Subcutaneous adipose tissue (tissue), 4 donors: Measurements from ENCODE around the gene CD300LG. TPM values are rescaled to one million over a fixed set of nuclear protein-coding genes. Genes with fewer than 3 reads are reported as not detected.

Source experiments
- CTCF ChIP-seq: fragments of 450-650 bp; IDR thresholded peaks from one replicate; pipeline ENCODE4 v1.5.1; 2016; ENCODE audit warnings: low read depth, mild to moderate bottlenecking, control low read depth, antibody characterized with exemption, moderate library complexity
- total RNA-seq, 4 donors: library from RNA; depleted of rRNA; stranded (reverse); fragments of >200 nt; gene quantifications; one replicate each; pipeline ENCODE4 v1.1.0, GENCODE V29; 2016

Gene CD300LG
- total RNA-seq, 4 donors from 2014 or later = 29.5 to 234 (median 50.5) TPM

DNA sequence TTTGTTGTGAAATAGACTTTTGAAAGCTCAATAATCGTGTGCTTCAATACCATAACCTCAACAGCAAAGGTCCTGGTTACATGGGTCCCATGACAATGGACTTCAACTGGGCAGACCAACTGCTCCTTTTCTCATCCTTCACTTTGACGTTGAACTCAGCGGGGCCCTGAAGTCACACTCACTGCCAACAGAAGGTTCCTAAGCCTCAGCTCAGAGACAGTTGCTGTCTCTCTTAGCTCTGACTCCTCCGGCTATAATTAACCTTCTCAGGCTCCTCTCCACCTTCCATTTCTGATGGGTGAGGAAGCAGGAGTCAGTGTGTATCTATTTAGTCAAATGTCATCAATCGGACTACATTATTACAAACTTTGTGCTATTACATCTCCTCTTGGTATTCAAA lies 37.9 kb upstream of the CD300LG start:
- no peak for TF ChIP-seq CTCF

GRCh38 chr17:43810226-43810715 lies 36.7 kb upstream of the CD300LG start:
- no peak for TF ChIP-seq CTCF

GRCh38 chr17:43810823-43811222 lies 36.2 kb upstream of the CD300LG start:
- no peak for TF ChIP-seq CTCF

DNA sequence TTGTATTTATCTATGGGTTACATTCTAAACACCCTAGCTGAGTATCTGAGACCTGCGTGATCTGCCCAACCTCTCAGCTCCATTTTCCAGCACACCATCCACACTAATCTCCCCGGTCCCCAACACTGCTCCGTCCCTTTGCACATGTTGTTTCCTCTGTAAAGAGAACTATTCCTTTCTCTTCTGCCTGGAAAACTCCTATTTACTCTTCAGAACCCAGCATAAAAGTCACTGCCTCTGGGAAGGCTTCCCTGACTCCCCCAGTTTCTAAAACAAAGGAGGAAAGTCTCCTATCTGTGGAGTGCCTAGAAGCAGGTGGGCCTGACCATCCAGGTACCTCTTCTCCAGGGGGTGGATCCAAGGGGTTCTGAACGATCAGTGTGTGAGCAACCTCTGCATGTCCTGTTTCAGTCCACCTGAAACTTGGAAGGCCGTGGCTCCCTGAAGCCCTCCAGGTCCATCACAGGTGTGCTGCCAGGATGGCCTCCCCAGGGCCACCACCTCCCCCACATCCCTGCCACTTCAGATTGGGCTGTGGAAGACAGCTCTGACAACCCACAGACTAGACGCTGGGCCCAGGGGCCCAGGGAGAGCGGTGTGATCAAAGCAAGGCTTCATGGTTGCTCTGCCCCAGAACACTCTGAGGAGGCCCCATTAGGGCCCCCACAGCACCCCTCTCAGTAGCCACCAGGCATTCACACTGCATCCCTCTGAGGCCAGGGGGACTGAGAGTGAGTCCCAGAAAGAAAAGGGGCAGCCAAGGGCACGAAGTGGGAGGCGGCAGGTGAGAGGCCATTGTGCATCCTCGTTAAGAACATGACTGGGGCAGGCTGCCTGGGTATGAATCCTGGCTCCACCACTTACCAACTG lies 34.3 kb upstream of the CD300LG start:
- no peak for TF ChIP-seq CTCF

- TF ChIP-seq CTCF = no peak
These were observed 33.6 kb upstream of the CD300LG start for GRCh38 chr17:43813386-43813785.

GRCh38 chr17:43814026-43814425 lies 33.0 kb upstream of the CD300LG start:
- TF ChIP-seq CTCF = no peak

GRCh38 chr17:43814714-43815113 lies 32.3 kb upstream of the CD300LG start:
- TF ChIP-seq CTCF = no peak
